H1 (cell line): ENCODE data around the gene NRXN3. TPM values are rescaled to one million over a fixed set of nuclear protein-coding genes. Genes with fewer than 3 reads are reported as not detected.

ENCODE experiments used
- CTCF ChIA-PET: fragments of 300-600 bp; sonication (Branson Sonifier 250); formaldehyde crosslinking; loops from one replicate; lab custom pipeline; 2021; ENCODE audit not compliant: partially characterized antibody; lab: Charles Lee
- POLR2A ChIA-PET: fragments of 300-600 bp; sonication (Branson Sonifier 250); formaldehyde crosslinking; loops from one replicate; lab custom pipeline; 2021; ENCODE audit warnings: inconsistent platforms; ENCODE audit not compliant: partially characterized antibody; lab: Charles Lee
- DNase-seq, 2 experiments: peaks; one replicate each; pipeline versions ENCODE4 v3.0.0 to v3.0.0-alpha.2; 2010 to 2022; ENCODE audit warnings: low spot score in 2 of 2, low read depth in 1 of 2, mixed read lengths in 1 of 2
- FAIRE-seq: peaks from 2 replicates; lab custom pipeline; 2011; peaks lifted over from hg19 to GRCh38; lab: Jason Lieb, UNC
- H2AFZ ChIP-seq: 2 replicates; pipeline ENCODE4 v1.8.1; 2012; ENCODE audit warnings: low read length, inconsistent platforms
- H2AK5ac ChIP-seq: 2 replicates; pipeline ENCODE4 v1.6.1; 2013; ENCODE audit warnings: low read depth, low read length
- H2BK120ac ChIP-seq: replicated peaks from 2 replicates; pipeline ENCODE3; 2013; ENCODE audit warnings: low read depth, low read length, inconsistent platforms
- H2BK12ac ChIP-seq: 2 replicates; pipeline ENCODE4 v1.6.1; 2013; ENCODE audit warnings: low read depth, low read length
- H2BK15ac ChIP-seq: 2 replicates; pipeline ENCODE4 v1.6.1; 2013; ENCODE audit warnings: low read length
- H2BK20ac ChIP-seq: 2 replicates; pipeline ENCODE4 v1.6.1; 2013; ENCODE audit warnings: low read length
- H2BK5ac ChIP-seq: 2 replicates; pipeline ENCODE4 v1.6.1; 2013; ENCODE audit warnings: low read depth, low read length
- H3K14ac ChIP-seq: 2 replicates; pipeline ENCODE4 v1.6.1; 2013; ENCODE audit warnings: inconsistent platforms; ENCODE audit not compliant: insufficient read length
- H3K18ac ChIP-seq: 2 replicates; pipeline ENCODE4 v1.6.1; 2013; ENCODE audit warnings: low read length; ENCODE audit errors: extremely low read depth
- H3K23ac ChIP-seq: 2 replicates; pipeline ENCODE4 v1.6.1; 2013; ENCODE audit warnings: inconsistent platforms; ENCODE audit not compliant: insufficient read length
- H3K23me2 ChIP-seq: 2 replicates; pipeline ENCODE4 v1.6.1; 2013; ENCODE audit warnings: low read depth, low read length
- H3K27ac ChIP-seq: 2 replicates; pipeline ENCODE4 v1.6.1; 2011; ENCODE audit warnings: low read depth, low read length, inconsistent platforms
- H3K27me3 ChIP-seq, 4 experiments: replicated peaks in 1 of 4; 1 replicate in 1 of 4; 2 replicates in 3 of 4; pipeline versions ENCODE4 v1.6.1 to v1.8.1; 2011 to 2013; ENCODE audit warnings: low read length in 3 of 4, mild to moderate bottlenecking in 3 of 4, inconsistent platforms in 2 of 4, mixed read lengths in 2 of 4, moderate library complexity in 1 of 4; ENCODE audit not compliant: control insufficient read depth in 3 of 4, insufficient read depth in 3 of 4; ENCODE audit errors: extremely low read depth in 1 of 4
- H3K36me3 ChIP-seq, 4 experiments: 2 replicates each; pipeline versions ENCODE4 v1.6.1 to v1.8.1; 2011 to 2013; ENCODE audit warnings: mild to moderate bottlenecking in 4 of 4, low read length in 3 of 4, moderate library complexity in 2 of 4, control low read depth in 1 of 4, inconsistent platforms in 1 of 4; ENCODE audit not compliant: insufficient read depth in 4 of 4, control insufficient read depth in 2 of 4
- H3K4ac ChIP-seq: replicated peaks from 2 replicates; pipeline ENCODE3; 2013; ENCODE audit warnings: low read length, low read depth, mixed read lengths, inconsistent platforms; ENCODE audit not compliant: insufficient read length
- H3K4me1 ChIP-seq, 4 experiments: replicated peaks in 1 of 4; 1 replicate in 1 of 4; 2 replicates in 3 of 4; pipeline versions ENCODE4 v1.6.1 to v1.8.1; 2011 to 2013; ENCODE audit warnings: low read length in 3 of 4, inconsistent platforms in 2 of 4, mixed read lengths in 1 of 4; ENCODE audit not compliant: insufficient read depth in 4 of 4, control insufficient read depth in 3 of 4
- H3K4me2 ChIP-seq, 2 experiments: 2 replicates each; pipeline versions ENCODE4 v1.6.1 to v1.8.1; 2011 to 2013; ENCODE audit warnings: low read depth in 2 of 2, low read length in 2 of 2, control low read depth in 1 of 2, inconsistent platforms in 1 of 2, mild to moderate bottlenecking in 1 of 2; ENCODE audit not compliant: insufficient read depth in 1 of 2
- H3K4me3 ChIP-seq, 4 experiments: fragments of 200-600, 300-600 bp in 1 of 4; sonication (generic), shearing (Covaris generic), sonication (Bioruptor Twin) in 1 of 4; 2 replicates each; pipeline versions ENCODE4 v1.5.1 to v1.8.1; 2011 to 2016; ENCODE audit warnings: low read length in 4 of 4, low read depth in 3 of 4, control low read depth in 2 of 4, inconsistent platforms in 2 of 4, mild to moderate bottlenecking in 2 of 4, mixed read lengths in 1 of 4, moderate library complexity in 1 of 4; ENCODE audit not compliant: insufficient read depth in 2 of 4; ENCODE audit errors: extremely low read depth in 1 of 4
- H3K56ac ChIP-seq: replicated peaks from 2 replicates; pipeline ENCODE3; 2013; ENCODE audit warnings: low read depth, mild to moderate bottlenecking, mixed read lengths, low read length, inconsistent platforms; ENCODE audit not compliant: insufficient read length
- H3K79me1 ChIP-seq: 2 replicates; pipeline ENCODE4 v1.6.1; 2013; ENCODE audit warnings: low read depth, low read length, control low read depth
- H3K79me2 ChIP-seq, 2 experiments: 2 replicates each; pipeline versions ENCODE4 v1.6.1 to v1.8.1; 2012 to 2013; ENCODE audit warnings: low read length in 2 of 2, mild to moderate bottlenecking in 2 of 2, inconsistent platforms in 1 of 2; ENCODE audit not compliant: insufficient read depth in 2 of 2, control insufficient read depth in 1 of 2
- H3K9ac ChIP-seq, 4 experiments: replicated peaks in 1 of 4; 1 replicate in 1 of 4; 2 replicates in 3 of 4; pipeline versions ENCODE4 v1.6.1 to v1.8.1; 2011 to 2013; ENCODE audit warnings: low read depth in 3 of 4, low read length in 3 of 4, control low read depth in 2 of 4, mild to moderate bottlenecking in 2 of 4, moderate library complexity in 2 of 4, inconsistent platforms in 1 of 4; ENCODE audit errors: extremely low read depth in 1 of 4
- H3K9me3 ChIP-seq, 2 experiments: 2 replicates each; pipeline versions ENCODE4 v1.6.1 to v1.8.1; 2012 to 2013; ENCODE audit warnings: mild to moderate bottlenecking in 2 of 2, moderate library complexity in 2 of 2, control low read depth in 1 of 2, inconsistent platforms in 1 of 2, low read depth in 1 of 2, low read length in 1 of 2, mixed read lengths in 1 of 2; ENCODE audit not compliant: insufficient read depth in 2 of 2
- H4K20me1 ChIP-seq, 2 experiments: replicated peaks in 1 of 2; 2 replicates each; pipeline versions ENCODE3 to v1.8.1; 2011 to 2013; ENCODE audit warnings: inconsistent platforms in 2 of 2, low read length in 2 of 2, mild to moderate bottlenecking in 1 of 2; ENCODE audit not compliant: insufficient read depth in 2 of 2, control insufficient read depth in 1 of 2
- H4K5ac ChIP-seq: 2 replicates; pipeline ENCODE4 v1.6.1; 2013; ENCODE audit warnings: low read length, low read depth, mixed read lengths, inconsistent platforms; ENCODE audit not compliant: insufficient read length
- H4K8ac ChIP-seq: 2 replicates; pipeline ENCODE4 v1.8.0; 2013; ENCODE audit warnings: mild to moderate bottlenecking, moderate library complexity, low read length, inconsistent platforms; ENCODE audit not compliant: insufficient read depth; ENCODE audit errors: extremely low read depth
- H4K91ac ChIP-seq: replicated peaks from 2 replicates; pipeline ENCODE3; 2013; ENCODE audit warnings: low read length, mixed read lengths, inconsistent platforms; ENCODE audit not compliant: insufficient read length
- CEBPB ChIP-seq: IDR thresholded peaks from 2 replicates; pipeline ENCODE4 v1.6.1; 2012; ENCODE audit warnings: low read depth, low read length
- CHD1 ChIP-seq: IDR thresholded peaks from 2 replicates; pipeline ENCODE4 v1.6.1; 2012; ENCODE audit warnings: low read depth, low read length, improper control_type of control experiment
- NRF1 ChIP-seq: IDR thresholded peaks from 2 replicates; pipeline ENCODE4 v1.6.1; 2011; ENCODE audit warnings: mild to moderate bottlenecking, low read depth, low read length, improper control_type of control experiment
- SAP30 ChIP-seq: fragments of 300-600 bp; sonication (generic); IDR thresholded peaks from 2 replicates; pipeline ENCODE4 v1.7.1; 2012; ENCODE audit warnings: low read length, moderate library complexity, mild to moderate bottlenecking, inconsistent platforms; ENCODE audit not compliant: insufficient read depth, insufficient replicate concordance
- TCF12 ChIP-seq: IDR thresholded peaks from 2 replicates; pipeline ENCODE4 v1.6.1; 2011; ENCODE audit warnings: low read depth, mild to moderate bottlenecking, low read length
- WGBS, 2 experiments: shearing (Covaris generic) in 1 of 2; methylation state at CpG; one replicate each; pipeline versions ENCODE4 v1.1.6 to v1.1.7; 2013 to 2015; ENCODE audit warnings: low lambda C conversion rate in 2 of 2, mixed read lengths in 2 of 2, inconsistent platforms in 1 of 2, low coverage in 1 of 2, missing lambda C conversion rate in 1 of 2; ENCODE audit not compliant: insufficient replicate concordance in 2 of 2, insufficient coverage in 1 of 2, insufficient read length in 1 of 2; ENCODE audit errors: extremely low coverage in 1 of 2, missing lambda C conversion rate in 1 of 2; 5-methylcytosine and 5-hydroxymethylcytosine counted together
- polyA plus RNA-seq, 7 experiments: library from polyadenylated mRNA; depleted of rRNA in 3 of 7; stranded (reverse) in 5 of 7; unstranded in 2 of 7; fragments of >200 nt in 5 of 7; fragments of 200-250 nt in 2 of 7; gene quantifications; 1 replicate in 5 of 7; 2 replicates in 1 of 7; 4 replicates in 1 of 7; pipeline versions ENCODE4 v1.2.1 to v1.2.3, GENCODE V29; 2011 to 2013; ENCODE audit warnings: missing spikeins in 2 of 7, mixed read lengths in 2 of 7
- total RNA-seq: library from RNA; stranded (reverse); fragmentation: NEBNext Ultra II Directional; extraction: Animal tissue kit (Norgen Biotek cat#: 25700); gene quantifications from 2 replicates; pipeline ENCODE4 v1.2.1, GENCODE V29; 2021

NRXN3 gene
- total and polyA plus RNA-seq, 2 of the 8 experiments (the other 6 are each of a cell fraction or from before 2014, with no cell fraction given): 2.6 to 4.1 TPM

DNA sequence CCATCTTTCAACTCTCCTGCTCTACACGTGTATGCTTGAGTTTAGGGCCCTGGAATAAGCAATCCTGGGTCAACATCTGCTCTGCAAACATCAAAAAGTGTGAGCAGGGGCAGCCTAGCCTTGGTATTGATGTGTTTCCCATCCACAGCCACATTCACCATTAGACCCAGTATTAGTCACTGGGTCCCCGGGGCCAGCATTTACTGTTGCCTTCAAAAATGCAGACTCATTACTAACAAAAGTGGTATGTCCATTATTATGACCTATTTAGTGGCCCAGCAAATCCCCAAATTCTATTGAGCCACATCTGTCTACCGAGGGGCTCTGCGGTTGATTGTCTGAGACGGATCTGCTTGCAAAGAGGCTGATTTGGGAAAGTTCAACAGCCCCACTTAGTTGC lies 1379.3 kb downstream of the NRXN3 start:
- Histone ChIP-seq H3K9ac (no peak overlapping the region), H3K79me1 (no peaks in the 10 kb centered on the region), H3K23ac (no peak overlapping the region), H3K27me3 (no peaks in the 10 kb centered on the region), H3K9me3 (no peaks in the 10 kb centered on the region), H2BK5ac (no peak overlapping the region), H3K36me3 (no peaks in the 10 kb centered on the region), H2AK5ac (no peak overlapping the region), H4K20me1 (no peaks in the 10 kb centered on the region), H2BK15ac (no peak overlapping the region), H2AFZ (no peak overlapping the region), H2BK20ac (no peak overlapping the region), H2BK12ac (no peak overlapping the region), H3K79me2 (no peaks in the 10 kb centered on the region), H3K4me3 (no peak overlapping the region), H3K14ac (no peak overlapping the region), H3K4ac (no peak overlapping the region), H4K8ac (no peak overlapping the region), H3K4me2 (no peak overlapping the region), H4K91ac (no peak overlapping the region), H2BK120ac (no peak overlapping the region), H3K4me1 (peaks cover 0 to 6% (median 3%) of the 10 kb centered on the region in 4 experiments; a peak in 3 of 7 replicates), H3K23me2 (no peaks in the 10 kb centered on the region; the same call in 1 of the 2 replicates), H3K27ac (no peak overlapping the region), H4K5ac (no peak overlapping the region), H3K56ac (no peak overlapping the region), H3K18ac (no peak overlapping the region)
- ChIA-PET POLR2A (no interaction called here), CTCF (interaction anchor here (1.2 to 2.1 kb wide), 2 partner anchors 14 to 580 kb away, joined by 3 to 6 read pairs; no protein-coding TSS in a partner anchor)
- 95% methylated on average over 5 of the region's 5 CpGs; no CpG with 5 or more reads in 1 of the 2 experiments for WGBS, 2 experiments
- TF ChIP-seq SAP30 (no peak), NRF1 (no peak), TCF12 (no peak), CEBPB (no peak), CHD1 (no peak)
- FAIRE-seq: no peak
- DNase-seq: no peak
